HEK293T (cell line): ENCODE results near the gene RAD51B.
A peak's percentile ranks its signal among the peaks of the same experiment; 100 is the strongest.

ENCODE experiments used
- FOXM1 ChIP-seq: fragments of 450-650 bp; IDR thresholded peaks from 2 replicates; pipeline ENCODE4 v1.6.1; 2017; ENCODE audit warnings: mild to moderate bottlenecking, borderline replicate concordance
- NFRKB ChIP-seq: fragments of 450-650 bp; IDR thresholded peaks from 2 replicates; pipeline ENCODE4 v1.6.1; 2016; ENCODE audit warnings: mild to moderate bottlenecking, moderate library complexity
- SP1 ChIP-seq: fragments of 450-650 bp; IDR thresholded peaks from 2 replicates; pipeline ENCODE4 v1.6.1; 2017
- TARDBP ChIP-seq: fragments of 450-650 bp; IDR thresholded peaks from 2 replicates; pipeline ENCODE4 v1.6.1; 2016
- ZNF384 ChIP-seq: fragments of 450-650 bp; IDR thresholded peaks from 2 replicates; pipeline ENCODE4 v1.6.1; 2016
- TF ChIP-seq, protein P1 (sequence below): fragments of 450-650 bp; IDR thresholded peaks from 2 replicates; pipeline ENCODE4 v1.6.1; 2016

DNA sequence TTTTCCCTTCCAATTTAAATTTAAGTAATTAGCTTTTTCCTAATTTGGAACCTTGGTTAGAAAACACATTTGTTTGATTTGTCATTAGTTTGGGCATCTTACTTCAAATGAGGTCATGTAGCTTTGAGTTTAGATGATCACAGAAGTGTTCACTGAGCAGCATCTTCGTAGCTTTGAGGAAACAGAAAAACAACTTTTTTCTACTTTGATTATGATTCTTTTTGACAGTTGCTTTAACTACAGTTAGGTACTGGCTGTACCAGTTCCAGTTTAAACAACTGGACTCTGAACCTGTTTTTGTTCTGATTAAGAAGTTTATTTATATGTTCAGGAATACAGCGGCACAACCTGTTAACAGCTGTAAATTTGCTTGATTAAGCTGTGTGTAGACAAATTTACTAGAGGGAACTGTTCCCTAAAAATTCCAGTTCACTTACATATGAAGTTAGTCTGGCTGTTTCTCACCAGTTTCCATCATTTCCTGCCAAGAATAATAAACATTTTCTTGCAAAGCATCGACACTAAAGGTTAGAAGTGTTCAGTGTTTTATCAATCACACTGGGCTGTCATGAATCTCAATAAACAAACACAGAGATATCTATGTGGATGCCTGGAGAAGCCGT is 191.9 kb downstream of the RAD51B start:
- TF ChIP-seq ZNF384 = no peak
- no peak for TF ChIP-seq SP1
- no peak for TF ChIP-seq TARDBP
- TF ChIP-seq, protein P1, sequence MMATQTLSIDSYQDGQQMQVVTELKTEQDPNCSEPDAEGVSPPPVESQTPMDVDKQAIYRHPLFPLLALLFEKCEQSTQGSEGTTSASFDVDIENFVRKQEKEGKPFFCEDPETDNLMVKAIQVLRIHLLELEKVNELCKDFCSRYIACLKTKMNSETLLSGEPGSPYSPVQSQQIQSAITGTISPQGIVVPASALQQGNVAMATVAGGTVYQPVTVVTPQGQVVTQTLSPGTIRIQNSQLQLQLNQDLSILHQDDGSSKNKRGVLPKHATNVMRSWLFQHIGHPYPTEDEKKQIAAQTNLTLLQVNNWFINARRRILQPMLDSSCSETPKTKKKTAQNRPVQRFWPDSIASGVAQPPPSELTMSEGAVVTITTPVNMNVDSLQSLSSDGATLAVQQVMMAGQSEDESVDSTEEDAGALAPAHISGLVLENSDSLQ = peak; percentile 89
- TF ChIP-seq FOXM1 = no peak
- no peak for TF ChIP-seq NFRKB
